Measurements from ENCODE around the gene RNF223.

DNA sequence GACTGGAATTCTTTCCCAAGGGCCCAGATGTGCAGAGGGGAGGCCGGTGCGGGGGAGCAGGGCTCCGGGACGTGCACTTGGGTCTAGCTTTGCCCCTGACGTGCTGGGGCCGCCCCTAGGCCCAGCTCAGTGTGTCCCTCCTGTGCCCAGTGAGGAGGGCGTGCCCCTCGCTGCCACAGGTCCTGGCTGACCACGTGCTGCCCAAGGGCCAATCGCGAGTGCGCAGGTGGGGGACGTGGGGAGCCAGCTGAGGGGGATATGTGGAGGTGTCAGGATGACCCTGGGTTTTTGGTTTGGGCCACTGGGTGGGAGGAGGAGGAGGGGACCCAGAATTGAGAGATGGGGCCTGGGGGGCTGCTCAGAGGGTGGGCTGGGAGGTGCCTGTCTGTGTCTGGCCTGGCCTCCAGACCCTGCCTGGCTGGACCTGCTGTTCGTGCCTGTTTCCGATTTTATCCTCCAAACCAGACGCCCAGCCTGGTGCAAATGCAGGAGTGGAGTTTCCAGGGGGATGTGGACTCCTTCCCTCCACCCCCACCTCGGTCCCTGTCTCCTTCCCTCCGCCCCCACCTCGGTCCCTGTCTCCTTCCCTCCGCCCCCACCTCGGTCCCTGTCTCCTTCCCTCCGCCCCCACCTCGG, 6.1 kb upstream of the RNF223 start:
- no peak for TF ChIP-seq EZH2 (IDR thresholded peaks at IDR 0.05; ENCODE audit: borderline replicate concordance, low read depth, low read length, severe bottlenecking)
- no peak for TF ChIP-seq CTCF (IDR thresholded peaks at IDR 0.05; ENCODE audit: extremely low read depth in 1 of 2, insufficient read depth in 1 of 2, low read depth in 1 of 2, low read length in 2 of 2)
- TF ChIP-seq POLR2AphosphoS5 (IDR thresholded peaks at IDR 0.05; ENCODE audit: insufficient read depth, low read depth, low read length), result peak; percentile 30
- no peak for TF ChIP-seq POLR2A (IDR thresholded peaks at IDR 0.05; ENCODE audit: low read depth, low read length)
- TF ChIP-seq, protein P1, sequence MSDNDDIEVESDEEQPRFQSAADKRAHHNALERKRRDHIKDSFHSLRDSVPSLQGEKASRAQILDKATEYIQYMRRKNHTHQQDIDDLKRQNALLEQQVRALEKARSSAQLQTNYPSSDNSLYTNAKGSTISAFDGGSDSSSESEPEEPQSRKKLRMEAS (IDR thresholded peaks at IDR 0.05; ENCODE audit: insufficient read depth, insufficient read length), result peak; percentile 92
- no peak for TF ChIP-seq MYC (IDR thresholded peaks at IDR 0.05; ENCODE audit: low read depth, low read length)
- TF ChIP-seq FOS (IDR thresholded peaks at IDR 0.05; ENCODE audit: borderline replicate concordance, insufficient read depth, low read length), result no peak
- TF ChIP-seq JUN (IDR thresholded peaks at IDR 0.05; ENCODE audit: borderline replicate concordance, insufficient read depth, insufficient read length, low read depth), result no peak
